ENCODE measurements around the gene PLA2G2F.

DNA sequence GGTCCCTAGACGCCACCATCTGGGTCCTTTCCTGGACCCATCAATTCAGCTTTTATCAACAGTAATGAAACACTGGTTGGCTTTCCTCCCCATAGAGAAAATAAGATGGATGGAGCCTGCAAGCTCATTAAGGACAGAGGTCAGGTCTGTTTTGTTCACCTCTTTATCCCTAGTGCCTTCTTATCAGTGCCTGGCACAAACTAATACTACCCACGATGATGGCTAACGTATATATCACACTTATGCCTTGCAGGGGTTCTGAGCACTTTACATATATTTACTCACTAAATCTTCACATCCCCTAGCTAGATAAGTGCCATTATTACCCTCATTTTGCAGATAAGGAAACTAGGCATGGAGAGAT lies 41.7 kb downstream of the PLA2G2F start:
- TF ChIP-seq, protein P1, sequence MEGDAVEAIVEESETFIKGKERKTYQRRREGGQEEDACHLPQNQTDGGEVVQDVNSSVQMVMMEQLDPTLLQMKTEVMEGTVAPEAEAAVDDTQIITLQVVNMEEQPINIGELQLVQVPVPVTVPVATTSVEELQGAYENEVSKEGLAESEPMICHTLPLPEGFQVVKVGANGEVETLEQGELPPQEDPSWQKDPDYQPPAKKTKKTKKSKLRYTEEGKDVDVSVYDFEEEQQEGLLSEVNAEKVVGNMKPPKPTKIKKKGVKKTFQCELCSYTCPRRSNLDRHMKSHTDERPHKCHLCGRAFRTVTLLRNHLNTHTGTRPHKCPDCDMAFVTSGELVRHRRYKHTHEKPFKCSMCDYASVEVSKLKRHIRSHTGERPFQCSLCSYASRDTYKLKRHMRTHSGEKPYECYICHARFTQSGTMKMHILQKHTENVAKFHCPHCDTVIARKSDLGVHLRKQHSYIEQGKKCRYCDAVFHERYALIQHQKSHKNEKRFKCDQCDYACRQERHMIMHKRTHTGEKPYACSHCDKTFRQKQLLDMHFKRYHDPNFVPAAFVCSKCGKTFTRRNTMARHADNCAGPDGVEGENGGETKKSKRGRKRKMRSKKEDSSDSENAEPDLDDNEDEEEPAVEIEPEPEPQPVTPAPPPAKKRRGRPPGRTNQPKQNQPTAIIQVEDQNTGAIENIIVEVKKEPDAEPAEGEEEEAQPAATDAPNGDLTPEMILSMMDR (IDR thresholded peaks at IDR 0.05; ENCODE audit: insufficient read depth, low read length, poor library complexity, severe bottlenecking): no peak
- TF ChIP-seq EZH2phosphoT487 (conservative IDR thresholded peaks at IDR 0.05; ENCODE audit: low read length): no peak
